Activated CD4-positive, alpha-beta T cell treated with anti-CD3 and anti-CD28 coated beads, Interleukin-2, Interleukin-6, amounts not matched to agents 100 ng/mL and 50 ng/mL, durations not matched to agents 16 hours and 8 hours (primary cell): ENCODE measurements around the gene BAK1.

Experiments
- DNase-seq: peaks from one replicate; pipeline ENCODE4 v3.0.0-alpha.2; 2020

The BAK1 gene

GRCh38 chr6:33579828-33580714 lies at the start of gene BAK1:
Gene BAK1 (minus strand): TSS chr6:33580276. CDS start chr6:33577604, 2,672 bp downstream.
- DNase-seq = peak; percentile 94

GRCh38 chr6:33628401-33628964 lies 48.4 kb upstream of the BAK1 start:
- no peak for DNase-seq

- DNase-seq = no peak
Measured at GRCh38 chr6:33627876-33628275, 47.8 kb upstream of the BAK1 start.

- DNase-seq = no peak
Measured at GRCh38 chr6:33624856-33625255, 44.8 kb upstream of the BAK1 start.

GRCh38 chr6:33623895-33624381 lies 43.9 kb upstream of the BAK1 start:
- DNase-seq = no peak

GRCh38 chr6:33622456-33623431 lies 42.7 kb upstream of the BAK1 start:
- no peak for DNase-seq

GRCh38 chr6:33621711-33622388 lies 41.8 kb upstream of the BAK1 start:
- DNase-seq = peak; percentile 46

- peak; percentile 84 for DNase-seq
Measured at GRCh38 chr6:33620856-33621710, 41.0 kb upstream of the BAK1 start, which contains the start of gene ITPR3. Gene ITPR3 (plus strand): TSS chr6:33621322. CDS start chr6:33621603, 281 bp downstream.

- DNase-seq = peak; percentile 47
Measured at GRCh38 chr6:33620158-33620855, 40.2 kb upstream of the BAK1 start.

- no peak for DNase-seq
Measured at GRCh38 chr6:33619166-33619840, 39.2 kb upstream of the BAK1 start.

- DNase-seq = no peak
Measured at GRCh38 chr6:33616913-33617312, 36.8 kb upstream of the BAK1 start.

GRCh38 chr6:33616113-33616512 lies 36.0 kb upstream of the BAK1 start:
- DNase-seq = no peak

- DNase-seq = no peak
Measured at GRCh38 chr6:33613795-33614168, 33.7 kb upstream of the BAK1 start.

GRCh38 chr6:33613146-33613794 lies 33.2 kb upstream of the BAK1 start:
- no peak for DNase-seq

GRCh38 chr6:33610779-33611732 lies 31.0 kb upstream of the BAK1 start:
- no peak for DNase-seq

GRCh38 chr6:33610067-33610466 lies 30.0 kb upstream of the BAK1 start:
- DNase-seq = no peak

GRCh38 chr6:33609528-33609927 lies 29.5 kb upstream of the BAK1 start:
- DNase-seq = no peak

- DNase-seq = no peak
Measured at GRCh38 chr6:33609019-33609418, 28.9 kb upstream of the BAK1 start.
